Lung (tissue), 12 donors: ENCODE results near the gene WEE1. TPM values are rescaled to one million over a fixed set of nuclear protein-coding genes. Genes with fewer than 3 reads are reported as not detected.
A peak's percentile ranks its signal among the peaks of the same experiment; 100 is the strongest.

Experiments
- ATAC-seq: fragments of 200-7000 bp; cut with Tn5 transposase; one replicate; pipeline ENCODE4 v1.9.1; 2020; ENCODE audit warnings: moderate number of reproducible peaks; ENCODE audit not compliant: insufficient read depth, low FRiP score
- DNase-seq, 3 donors: peaks; one replicate each; pipeline ENCODE4 v3.0.0-alpha.2; 2013 to 2017
- H3K27ac ChIP-seq, 2 donors: one replicate each; pipeline ENCODE4 v1.5.1; 2013; ENCODE audit warnings: mild to moderate bottlenecking in 2 of 2, moderate library complexity in 2 of 2, control low read depth in 1 of 2, inconsistent platforms in 1 of 2, low read depth in 1 of 2, low read length in 1 of 2
- H3K27me3 ChIP-seq, 3 donors: one replicate each; pipeline ENCODE4 v1.5.1; 2013; ENCODE audit warnings: low read length in 2 of 3; ENCODE audit not compliant: control insufficient read depth in 3 of 3, insufficient read depth in 3 of 3
- H3K36me3 ChIP-seq, 4 donors: one replicate each; pipeline ENCODE4 v1.5.1; 2013; ENCODE audit warnings: low read length in 4 of 4, mild to moderate bottlenecking in 1 of 4, moderate library complexity in 1 of 4; ENCODE audit not compliant: control insufficient read depth in 4 of 4, insufficient read depth in 4 of 4
- H3K4me1 ChIP-seq, 5 donors: one replicate each; pipeline ENCODE4 v1.5.1; 2013; ENCODE audit warnings: low read length in 5 of 5, mild to moderate bottlenecking in 2 of 5, moderate library complexity in 1 of 5; ENCODE audit not compliant: control insufficient read depth in 5 of 5, insufficient read depth in 5 of 5
- H3K4me3 ChIP-seq: one replicate; pipeline ENCODE4 v1.5.1; 2013; ENCODE audit warnings: mild to moderate bottlenecking, control low read depth, moderate library complexity
- H3K9ac ChIP-seq, 2 donors: one replicate each; pipeline ENCODE4 v1.5.1; 2013; ENCODE audit warnings: low read length in 2 of 2, control low read depth in 1 of 2; ENCODE audit not compliant: insufficient read depth in 1 of 2
- H3K9me3 ChIP-seq, 4 donors: one replicate each; pipeline ENCODE4 v1.5.1; 2013; ENCODE audit warnings: low read length in 3 of 4, mild to moderate bottlenecking in 1 of 4, moderate library complexity in 1 of 4; ENCODE audit not compliant: control insufficient read depth in 4 of 4, insufficient read depth in 3 of 4
- CTCF ChIP-seq: IDR thresholded peaks from 2 replicates; pipeline ENCODE4 v1.5.1; 2012; ENCODE audit warnings: mild to moderate bottlenecking; ENCODE audit errors: control extremely low read depth, extremely low read depth
- WGBS, 2 donors: extraction: QIAGEN DNeasy Blood & Tissue Kit; methylation state at CpG; one replicate each; pipeline ENCODE4 v1.1.7; 2013; 5-methylcytosine and 5-hydroxymethylcytosine counted together
- polyA plus RNA-seq, 2 donors: library from polyadenylated mRNA; stranded (reverse); fragments of 200-250 nt; gene quantifications; one replicate each; pipeline ENCODE4 v1.2.1, GENCODE V29; 2013
- total RNA-seq, 2 donors: library from RNA; depleted of rRNA in 1 of 2; stranded (reverse); fragments of >200 nt in 1 of 2; gene quantifications; one replicate each; pipeline ENCODE4 v1.2.1, GENCODE V29; 2014 to 2021
- donor health status: control.
- donor health status: control.
- donor health status: Bipolar disorder and iron deficiency.
- donor health status: healthy.
- donor health status: DM: yes; HTN: yes; CAD: no.

Gene WEE1
- total and polyA plus RNA-seq, 4 donors, result 5.0 to 48.9 (median 9.7) TPM

- WGBS, 2 donors, result 66 to 68% methylated on average over 3 of the region's 3 CpGs
- Histone ChIP-seq H3K4me1 (peaks cover 0 to 3% (median 0%) of the 10 kb centered on the region in 5 donors), H3K27me3 (no peaks in the 10 kb centered on the region), H3K9ac (no peak overlapping the region), H3K9me3 (no peaks in the 10 kb centered on the region), H3K4me3 (no peak overlapping the region), H3K36me3 (no peaks in the 10 kb centered on the region), H3K27ac (no peak overlapping the region)
- no peak for TF ChIP-seq CTCF
- DNase-seq (no peak), ATAC-seq (no peak)
Observed at GRCh38 chr11:9625728-9626127, 52.3 kb downstream of the WEE1 start.

- no peak for TF ChIP-seq CTCF
- Histone ChIP-seq H3K27me3 (no peaks in the 10 kb centered on the region), H3K27ac (peak overlapping the region; percentile 24 to 38), H3K9ac (no peak overlapping the region), H3K9me3 (no peaks in the 10 kb centered on the region), H3K4me3 (no peak overlapping the region), H3K36me3 (no peaks in the 10 kb centered on the region), H3K4me1 (peaks cover 0 to 3% (median 0%) of the 10 kb centered on the region in 5 donors)
- WGBS, 2 donors, result 69 to 80% methylated on average over 12 of the region's 12 CpGs
- DNase-seq, result peak in 2 of 3 donors; percentile 16 to 33
- no peak for ATAC-seq
Observed at GRCh38 chr11:9626496-9627394, 53.3 kb downstream of the WEE1 start.

GRCh38 chr11:9629064-9629463 is 55.6 kb downstream of the WEE1 start:
- no peak overlapping the region for H3K4me3 ChIP-seq
- H3K9me3 ChIP-seq, result no peaks in the 10 kb centered on the region
- no peak overlapping the region for H3K9ac ChIP-seq
- H3K36me3 ChIP-seq, result no peaks in the 10 kb centered on the region
- ATAC-seq (no peak), DNase-seq (no peak)
- no peak overlapping the region for H3K27ac ChIP-seq
- H3K27me3 ChIP-seq, result no peaks in the 10 kb centered on the region
- H3K4me1 ChIP-seq, result peaks cover 0 to 3% (median 0%) of the 10 kb centered on the region in 5 donors
- WGBS, 2 donors, result 88 to 94% methylated on average over 6 of the region's 6 CpGs
- no peak for TF ChIP-seq CTCF
